ENCODE data around the gene MPO. TPM values are rescaled to one million over a fixed set of nuclear protein-coding genes. Genes with fewer than 3 reads are reported as not detected.

Gene MPO
- total and polyA plus RNA-seq, 10 of the 15 experiments (the other 5 are each of a cell fraction or from before 2014, with no cell fraction given), result 0.06 to 0.49 (median 0.14) TPM

- peaks cover 18% of the 10 kb centered on the region for H3K4me1 ChIP-seq (ENCODE audit: control insufficient read depth, insufficient read depth, low read length)
- H3K36me3 ChIP-seq (ENCODE audit: control insufficient read depth in 2 of 2, insufficient read depth in 2 of 2, low read length in 1 of 2), result peaks cover 6 to 15% of the 10 kb centered on the region in 2 experiments
- no peak for FAIRE-seq
Observed at GRCh38 chr17:58326609-58327362, 46.1 kb upstream of the MPO start.

More at GRCh38 chr17:58326609-58327362, 46.1 kb upstream of the MPO start:
- Histone ChIP-seq H3K9ac (ENCODE audit: control insufficient read depth, insufficient read depth, low read length) (no peak overlapping the region), H2AFZ (ENCODE audit: control insufficient read depth, low read depth, low read length) (no peak overlapping the region), H3K79me2 (ENCODE audit: control insufficient read depth, insufficient read depth, low read length) (peaks cover 32% of the 10 kb centered on the region), H3K4me3 (no peak overlapping the region), H4K20me1 (ENCODE audit: control insufficient read depth, insufficient read depth) (no peaks in the 10 kb centered on the region; the same call in 1 of the 2 replicates), H3K9me3 (replicated peaks; ENCODE audit: control insufficient read depth, insufficient read depth, low read length) (no peaks in the 10 kb centered on the region), H3K4me2 (ENCODE audit: control insufficient read depth, insufficient read depth) (no peak overlapping the region), H3K27me3 (replicated peaks in 1 of 2; ENCODE audit: control insufficient read depth in 2 of 2, insufficient read depth in 2 of 2, low read length in 1 of 2) (no peaks in the 10 kb centered on the region; a peak in 1 of 4 replicates), H3K27ac (ENCODE audit: control insufficient read depth, insufficient read depth) (no peak overlapping the region)
- TF ChIP-seq POU2F2 (IDR thresholded peaks at IDR 0.05; ENCODE audit: borderline replicate concordance, low read depth, low read length) (peak; percentile 49; the same call in 2 of the 3 replicates), CHD1 (IDR thresholded peaks at IDR 0.05; ENCODE audit: low read depth, low read length) (no peak), ZBTB11 (CRISPR knock-in tag; IDR thresholded peaks at IDR 0.05) (peak; percentile 19; the same call in 1 of the 2 replicates), YBX1 (IDR thresholded peaks at IDR 0.05) (no peak), CBX5 (IDR thresholded peaks at IDR 0.05; ENCODE audit: low read depth) (no peak), TARDBP (IDR thresholded peaks at IDR 0.05; ENCODE audit: borderline replicate concordance) (0 out of 2 replicates have a peak, but pooled peaks have one; percentile 40), ZBTB4 (CRISPR knock-in tag; IDR thresholded peaks at IDR 0.05) (no peak), MXI1 (IDR thresholded peaks at IDR 0.05; ENCODE audit: low read depth, low read length) (no peak), SPI1 (IDR thresholded peaks at IDR 0.05; ENCODE audit: borderline replicate concordance, insufficient read depth, low read depth, low read length) (no peak), KDM1A (IDR thresholded peaks at IDR 0.05; ENCODE audit: borderline replicate concordance) (no peak), CEBPB (IDR thresholded peaks at IDR 0.05; ENCODE audit: borderline replicate concordance in 1 of 2, low read depth in 2 of 2, low read length in 2 of 2) (no peak), USF1 (IDR thresholded peaks at IDR 0.05; ENCODE audit: borderline replicate concordance, extremely low read length, insufficient read depth, low read depth, low read length) (no peak), RCOR1 (conservative IDR thresholded peaks at IDR 0.05; ENCODE audit: low read depth, low read length) (no peak)
- in situ Hi-C loops (cut with MboI), result no loop called here
- 61% methylated on average over 9 of the region's 9 CpGs for WGBS (ENCODE audit: insufficient coverage, insufficient replicate concordance, low lambda C conversion rate, missing lambda C conversion rate)
- ChIA-PET POLR2A (interaction anchor here (0.7 to 8.4 kb wide), 8 partner anchors 9 to 112 kb away, joined by 3 to 77 read pairs (median 4); no protein-coding TSS in a partner anchor), SMC1A (ENCODE audit: uncharacterized antibody, unreplicated experiment) (interaction anchor here (0.7 to 3.8 kb wide), 12 partner anchors 9 to 136 kb away, joined by 3 to 40 read pairs (median 5); partner anchors contain the start of genes RNF43 and SUPT4H1), CTCF (interaction anchor here (1.2 to 4.0 kb wide), 10 partner anchors 9 to 127 kb away, joined by 3 to 51 read pairs (median 6); partner anchors contain the start of genes RNF43 and SUPT4H1), RAD21 (ENCODE audit: unreplicated experiment) (interaction anchor here (1.0 to 3.6 kb wide), 7 partner anchors 9 to 25 kb away, joined by 3 to 40 read pairs (median 12); partner anchors contain the start of gene SUPT4H1)
- intact Hi-C loops (cut with micrococcal nuclease; ENCODE audit: unreplicated experiment), result no loop called here
- no peak for DNase-seq (ENCODE audit: low read depth, low spot score)
- no peak for ATAC-seq
- BruUV-seq (replicated peaks), result no TSS peak

Measured in GM12878 (cell line).